GM10248 (cell line): Measurements from ENCODE around the gene SLC6A1.

Source experiments
- CTCF ChIA-PET: fragments of 300-600 bp; sonication (Branson Sonifier 250); formaldehyde crosslinking; extraction: SDS; loops from one replicate; lab custom pipeline; 2021; ENCODE audit warnings: antibody characterized with exemption; lab: Yijun Ruan, JAX
- POLR2A ChIA-PET: fragments of 350-650 bp; sonication (Branson Sonifier 250); formaldehyde crosslinking; extraction: SDS; loops from one replicate; lab custom pipeline; 2020; ENCODE audit warnings: antibody characterized with exemption; lab: Yijun Ruan, JAX
- DNase-seq: peaks from one replicate; pipeline ENCODE4 v3.0.0; 2012; ENCODE audit errors: extremely low spot score
- CTCF ChIP-seq: IDR thresholded peaks from 2 replicates; pipeline ENCODE4 v1.5.1; 2012; ENCODE audit warnings: mild to moderate bottlenecking, low read depth; ENCODE audit errors: extremely low read depth, missing control alignments, control extremely low read depth

SLC6A1 gene

DNA sequence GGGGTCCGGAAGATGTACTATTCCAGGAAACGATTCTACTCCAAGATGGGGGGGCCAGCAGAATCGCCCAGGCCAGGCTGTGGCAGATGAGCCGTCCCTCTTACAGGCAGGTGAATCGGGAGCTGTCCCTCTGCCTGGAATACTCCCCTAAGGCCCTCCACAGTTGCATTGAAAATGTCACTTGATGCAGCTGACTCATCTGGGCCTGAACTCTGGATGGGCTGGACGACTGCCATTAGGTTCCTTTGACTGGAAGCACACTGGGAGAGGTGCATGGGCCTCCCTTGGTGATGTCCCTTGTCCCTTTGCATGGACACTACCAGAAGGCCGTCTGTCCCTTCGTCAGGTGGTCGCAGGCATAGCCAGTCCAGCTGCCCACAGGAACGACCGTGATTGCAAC, 92.1 kb downstream of the SLC6A1 start:
- POLR2A ChIA-PET, result no interaction called here
- DNase-seq, result no peak
- CTCF ChIA-PET, result no interaction called here
- TF ChIP-seq CTCF, result no peak

GRCh38 chr3:11085093-11085840, 92.7 kb downstream of the SLC6A1 start:
- no peak for DNase-seq
- ChIA-PET POLR2A (no interaction called here), CTCF (no interaction called here)
- no peak for TF ChIP-seq CTCF

GRCh38 chr3:11086856-11087255, 94.3 kb downstream of the SLC6A1 start:
- CTCF ChIA-PET, result no interaction called here
- DNase-seq, result no peak
- POLR2A ChIA-PET, result no interaction called here
- TF ChIP-seq CTCF, result no peak

DNA sequence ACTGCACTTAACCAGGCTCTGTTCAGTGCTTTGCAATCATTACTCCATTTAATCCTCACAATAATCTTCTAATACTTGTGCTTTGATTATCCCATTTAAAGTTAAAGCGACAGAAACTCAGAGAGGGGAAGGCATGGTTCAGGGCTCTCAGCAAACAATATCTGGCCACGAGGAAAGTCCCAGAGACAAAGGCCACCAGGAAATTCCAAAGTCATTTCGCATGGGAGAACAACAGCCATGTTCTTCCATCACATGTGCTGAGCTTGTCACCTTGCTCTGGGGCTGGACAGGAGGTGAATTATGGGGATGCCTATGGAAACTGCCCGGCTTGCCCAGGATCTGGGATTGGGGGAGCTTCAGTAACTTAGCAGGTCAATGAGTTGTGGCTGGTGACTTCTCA, 95.5 kb downstream of the SLC6A1 start:
- ChIA-PET POLR2A (no interaction called here), CTCF (no interaction called here)
- DNase-seq, result no peak
- no peak for TF ChIP-seq CTCF

- TF ChIP-seq CTCF, result no peak
- ChIA-PET POLR2A (no interaction called here), CTCF (no interaction called here)
- DNase-seq, result no peak
Measured at GRCh38 chr3:11088831-11089230, 96.3 kb downstream of the SLC6A1 start.
